Activated CD8-positive, alpha-beta memory T cell treated with anti-CD3 and anti-CD28 coated beads for 24 hours (primary cell): Measurements from ENCODE around the gene GSC2.

Source experiments
- DNase-seq: peaks from one replicate; pipeline ENCODE4 v3.0.0-alpha.2; 2020

GSC2 gene

DNA sequence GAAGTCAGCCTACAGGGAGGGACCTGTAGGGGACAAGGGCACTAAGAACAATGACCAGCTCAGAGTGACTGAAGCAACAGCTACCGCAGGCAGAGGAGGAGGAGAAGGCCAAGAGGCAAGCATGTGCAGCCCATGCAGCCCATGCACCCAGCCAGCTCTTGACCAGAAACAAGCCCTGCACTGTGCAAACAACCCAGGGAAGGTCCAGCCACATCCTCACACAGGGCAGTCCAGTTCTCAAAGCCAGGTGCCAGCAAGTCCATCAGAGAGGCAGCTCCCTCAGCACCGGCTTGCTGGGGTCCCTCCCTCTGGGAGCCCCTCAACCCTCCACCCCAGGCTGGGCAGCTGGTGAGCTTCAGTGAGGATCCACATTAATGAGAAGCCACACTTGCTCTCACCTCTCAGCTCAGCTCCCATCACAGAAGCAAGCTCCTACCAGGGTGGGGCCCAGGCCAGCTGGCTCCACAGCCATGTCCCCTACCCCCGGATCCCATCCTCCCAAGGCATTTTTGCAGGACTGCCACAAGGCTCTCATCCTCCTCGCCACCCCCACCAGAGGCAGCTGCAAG, 35.0 kb downstream of the GSC2 start:
- no peak for DNase-seq

DNA sequence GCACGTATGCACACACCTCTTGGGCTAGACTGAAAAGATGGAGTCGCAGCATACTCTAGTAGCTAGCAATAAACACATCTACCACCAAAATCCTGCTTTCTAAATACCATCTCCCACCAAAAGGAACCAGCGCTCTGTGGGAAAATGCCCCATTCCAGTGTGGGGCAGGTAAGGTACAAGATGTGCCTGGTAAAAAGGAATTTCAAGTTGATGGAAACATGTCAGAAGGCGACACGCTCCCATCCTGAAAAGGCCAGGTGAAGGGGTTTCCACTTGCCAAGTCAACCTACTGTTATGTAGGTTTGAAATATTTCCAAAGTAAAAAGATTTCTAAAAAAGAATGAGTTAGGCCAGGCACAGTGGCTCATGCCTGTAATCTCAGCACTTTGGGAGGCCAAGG, 36.7 kb downstream of the GSC2 start:
- no peak for DNase-seq

DNA sequence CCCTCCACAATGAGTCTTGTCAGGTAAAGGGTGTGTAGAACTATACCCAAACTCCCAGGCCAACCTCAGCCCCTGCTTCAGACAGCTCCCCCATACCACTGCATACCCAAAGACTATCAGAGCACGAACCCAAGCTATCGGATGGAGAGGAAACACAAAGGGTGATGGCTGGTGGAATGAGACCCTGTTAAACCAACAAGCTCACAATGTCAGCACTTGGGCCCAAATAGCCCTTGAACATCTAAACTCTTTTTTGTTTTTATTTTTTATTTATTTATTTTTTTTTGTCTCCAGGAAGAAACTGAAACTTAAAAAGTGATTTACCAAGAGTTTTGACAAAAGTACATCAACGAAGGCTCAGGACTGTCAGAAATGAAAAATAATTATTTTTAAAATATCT, 38.5 kb downstream of the GSC2 start:
- DNase-seq, result no peak

DNA sequence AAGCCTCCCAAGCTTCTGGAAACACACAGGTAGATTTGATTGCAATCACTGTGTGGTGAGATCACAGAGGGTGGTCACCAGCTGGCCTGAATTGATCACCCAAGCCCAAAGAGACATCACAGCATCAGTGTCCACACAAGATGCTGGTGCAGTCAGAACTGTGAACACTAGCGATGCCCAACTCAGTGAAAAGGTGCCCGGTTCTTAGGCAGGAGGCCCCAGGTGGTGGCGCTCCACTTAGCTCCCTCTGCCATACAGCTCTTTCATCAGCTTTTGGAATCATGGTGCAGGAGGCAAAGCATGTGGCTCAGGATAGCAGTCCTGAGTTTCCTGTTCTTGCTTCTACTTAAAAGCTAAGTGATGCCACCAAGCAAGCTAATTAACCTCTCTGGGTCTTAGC, 39.0 kb downstream of the GSC2 start:
- no peak for DNase-seq

DNA sequence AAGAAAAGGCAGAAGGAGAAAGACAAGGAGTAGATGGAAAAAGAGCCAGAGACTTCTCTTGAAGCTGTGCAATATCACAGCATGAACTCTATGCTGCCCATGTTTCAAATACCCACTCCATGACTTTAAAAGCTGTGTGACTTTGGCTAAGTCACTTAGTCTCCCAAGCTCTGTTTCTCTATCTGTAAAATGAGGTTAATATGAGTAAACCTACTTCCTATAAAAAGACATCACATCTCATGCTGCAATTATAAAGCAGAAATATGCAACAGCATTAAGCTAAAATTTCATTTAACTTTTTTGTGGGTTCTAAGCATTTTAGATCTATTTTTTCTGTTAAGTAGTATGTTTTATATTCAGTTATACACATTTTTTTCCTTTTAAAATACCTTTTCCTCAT, 39.4 kb downstream of the GSC2 start:
- DNase-seq, result no peak

DNA sequence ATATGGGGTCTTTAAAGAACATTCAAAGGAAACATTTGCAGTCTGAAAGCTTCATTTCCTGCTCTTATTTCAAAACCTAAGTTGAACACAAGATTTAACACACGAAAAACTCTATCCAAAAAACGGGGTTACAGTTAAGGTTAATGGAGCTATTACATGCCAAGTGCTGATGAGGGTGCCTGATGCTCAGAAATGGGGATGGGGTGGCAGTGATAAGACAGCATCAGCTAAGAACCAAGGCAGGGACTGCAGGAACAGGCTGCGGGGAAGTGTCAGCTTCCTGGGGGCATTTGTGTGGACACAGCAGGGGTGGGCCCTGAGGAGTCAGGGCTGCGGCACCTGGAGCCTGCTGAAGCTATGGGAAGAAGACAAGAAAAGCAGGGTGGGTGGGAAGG, 40.0 kb downstream of the GSC2 start:
- no peak for DNase-seq

DNA sequence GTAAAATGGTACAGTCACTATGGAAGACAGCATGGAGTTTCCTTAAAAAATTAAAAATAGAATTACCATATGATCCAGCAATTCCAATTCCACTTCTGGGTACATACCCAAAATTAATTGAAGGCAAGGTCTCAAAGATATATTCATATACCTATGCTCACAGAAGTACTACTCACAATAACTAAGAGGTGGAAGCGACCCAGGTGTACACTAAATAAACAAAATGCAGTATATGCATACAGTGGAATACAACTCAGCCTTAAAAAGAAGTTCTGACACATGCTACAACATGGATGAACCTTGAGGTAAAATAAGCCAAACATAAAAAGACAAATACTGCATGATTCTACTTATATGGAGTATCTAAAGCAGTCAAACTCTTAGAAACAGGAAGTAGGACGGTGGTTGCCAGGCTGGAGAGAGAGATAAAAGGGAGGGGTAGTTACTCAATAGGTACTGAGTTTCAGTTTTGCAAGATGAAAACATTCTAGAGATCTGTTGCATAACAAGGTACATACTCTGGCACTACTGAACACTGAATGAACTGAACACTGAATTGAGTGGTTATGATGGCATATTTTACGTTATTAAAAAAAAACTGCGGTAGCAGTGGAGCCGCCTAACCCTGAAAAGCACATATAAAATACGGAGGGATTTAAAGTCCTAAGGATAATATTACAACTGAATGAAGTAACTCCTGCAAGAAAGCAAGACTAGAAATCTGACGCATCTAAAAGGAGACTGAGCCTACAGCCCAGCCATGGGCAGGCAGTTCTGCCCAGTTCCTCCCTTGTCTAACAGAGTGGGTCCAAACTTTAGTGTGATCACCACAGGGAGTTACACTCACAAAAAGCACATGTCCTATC, 40.7 kb downstream of the GSC2 start:
- DNase-seq, result no peak

DNA sequence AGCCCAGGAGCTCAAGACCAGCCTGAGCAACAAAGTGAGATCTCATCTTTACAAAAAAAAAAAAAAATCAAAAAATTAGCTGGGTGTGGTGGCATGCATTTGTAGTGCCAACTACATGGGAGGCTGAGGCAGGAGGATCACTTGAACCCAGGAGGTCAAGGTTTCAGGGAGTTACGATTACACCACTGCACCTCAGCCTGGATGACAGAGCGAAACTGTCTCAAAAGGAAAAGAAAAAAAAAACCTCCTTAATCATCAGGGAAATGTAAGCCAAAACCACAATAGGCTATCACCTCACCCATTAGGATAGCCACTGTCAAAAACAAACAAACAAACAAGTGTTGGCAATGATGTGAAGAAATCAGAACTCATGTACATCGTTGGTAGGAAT, 41.3 kb downstream of the GSC2 start:
- no peak for DNase-seq

DNA sequence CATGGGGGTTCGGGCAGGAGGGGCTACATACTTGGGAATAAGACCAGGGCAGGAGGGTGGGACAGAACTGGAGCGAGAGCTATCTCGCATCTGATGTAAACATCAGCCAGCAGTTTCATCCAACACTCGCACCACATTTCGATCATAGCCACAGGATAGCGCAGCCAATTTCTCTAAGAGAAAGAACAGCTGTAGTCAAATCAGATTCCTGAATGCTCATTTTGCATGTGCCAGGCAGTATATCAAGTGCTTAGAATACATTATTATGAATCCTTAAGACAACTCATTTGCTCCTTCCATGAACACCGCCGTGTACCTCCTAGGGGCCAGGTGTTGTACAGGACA, 42.4 kb downstream of the GSC2 start:
- no peak for DNase-seq

DNA sequence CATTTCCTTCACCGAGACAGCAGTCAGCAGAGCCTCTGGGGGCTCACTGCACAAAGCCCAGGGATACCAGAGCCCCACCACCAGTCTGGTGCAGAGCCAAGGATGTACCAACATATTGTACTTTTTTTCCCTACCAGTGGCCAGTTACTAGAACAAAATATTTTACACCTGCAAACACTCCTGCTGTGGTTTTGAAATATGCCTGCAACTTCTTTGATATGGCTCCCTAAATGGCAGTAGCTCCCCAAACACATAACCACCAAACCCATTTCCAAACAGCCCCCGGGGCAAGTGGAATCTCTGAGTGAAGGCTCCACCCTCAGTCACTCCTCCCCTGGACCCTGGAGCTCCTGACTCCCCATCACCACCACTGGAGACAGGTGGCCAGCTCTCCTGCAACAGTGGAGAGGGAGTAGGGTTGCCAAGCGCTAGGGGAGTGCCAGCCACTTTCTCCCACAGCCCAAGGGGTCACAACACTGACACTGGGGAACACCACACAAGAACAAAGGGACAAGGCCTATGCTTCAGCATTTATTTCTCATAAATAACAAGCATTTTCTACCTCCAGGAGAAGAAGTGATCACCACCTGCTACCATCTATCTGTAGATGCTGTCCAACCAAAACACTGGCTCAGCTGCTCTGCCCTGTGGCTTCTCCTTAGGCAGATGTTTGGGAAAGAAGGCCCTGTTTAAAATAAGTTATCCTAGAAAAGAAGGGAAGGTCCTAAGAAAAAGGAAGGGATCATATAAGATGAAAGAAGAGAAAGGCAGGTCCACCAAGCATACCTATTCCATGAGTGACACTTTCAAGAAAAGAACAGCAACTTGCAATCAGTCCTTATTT, 43.0 kb downstream of the GSC2 start:
- no peak for DNase-seq

DNA sequence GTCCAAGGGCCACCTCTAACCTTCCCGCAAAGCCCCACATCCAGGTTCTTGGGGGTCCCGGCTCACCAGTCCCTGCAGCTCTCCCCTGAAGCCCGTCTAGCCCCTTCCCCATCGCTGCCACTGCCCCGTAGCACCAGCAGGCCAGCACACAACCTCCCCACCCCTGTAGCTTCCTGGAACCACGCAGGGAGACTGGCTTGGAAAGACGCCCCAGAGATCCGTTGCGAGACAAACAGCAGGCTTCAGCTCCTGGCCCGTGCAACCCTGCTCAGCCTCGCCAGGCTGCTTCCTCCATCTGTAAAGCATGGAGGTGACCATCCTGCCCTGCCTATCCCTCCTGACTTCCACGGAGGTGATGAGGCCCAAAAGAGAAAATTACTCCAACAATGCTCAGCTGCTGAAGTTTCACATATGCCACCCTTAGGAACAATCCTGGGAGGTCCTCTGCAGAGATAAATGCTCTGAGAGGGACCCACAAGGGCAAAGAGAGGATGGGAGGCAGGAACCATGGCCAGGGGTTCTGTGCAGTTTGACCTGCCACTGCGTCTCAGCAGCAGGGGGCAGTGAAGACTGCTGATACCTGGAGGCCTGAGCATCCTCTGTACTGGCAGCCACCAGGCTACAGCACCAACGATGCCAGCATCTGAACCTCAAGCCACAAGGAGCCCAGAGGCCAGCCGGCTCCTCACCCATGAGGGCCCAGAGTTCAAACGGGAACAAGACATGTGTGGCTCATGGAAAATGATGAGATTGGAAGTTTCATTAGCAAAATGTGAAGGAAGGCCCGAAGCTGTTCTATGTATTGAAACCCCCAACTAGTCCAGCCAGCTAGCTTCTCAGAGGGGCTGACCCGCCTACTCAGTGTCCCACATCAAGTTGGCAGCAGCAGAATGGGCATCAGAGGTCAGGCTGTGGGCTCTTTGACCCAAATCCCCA, 44.0 kb downstream of the GSC2 start:
- peak; percentile 65 for DNase-seq

DNA sequence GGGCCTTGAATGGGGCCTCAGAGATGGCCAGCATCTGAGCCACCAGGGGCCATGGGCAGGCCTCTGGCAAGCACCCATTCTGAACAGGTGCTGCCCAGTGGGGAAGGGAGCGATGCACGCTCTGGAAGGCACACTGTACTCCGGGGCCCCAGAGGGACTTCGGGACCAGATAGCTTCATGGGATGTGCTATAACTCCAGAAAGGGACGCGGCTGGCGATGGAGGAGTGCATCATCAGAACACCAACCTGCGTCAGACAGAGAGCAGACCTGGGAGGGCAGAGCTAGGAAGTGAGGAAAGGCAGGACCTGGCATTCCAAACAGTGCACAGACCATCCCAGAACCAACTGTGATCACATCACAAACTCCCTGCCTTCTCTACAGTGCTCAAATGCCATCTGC, 44.6 kb downstream of the GSC2 start:
- no peak for DNase-seq

DNA sequence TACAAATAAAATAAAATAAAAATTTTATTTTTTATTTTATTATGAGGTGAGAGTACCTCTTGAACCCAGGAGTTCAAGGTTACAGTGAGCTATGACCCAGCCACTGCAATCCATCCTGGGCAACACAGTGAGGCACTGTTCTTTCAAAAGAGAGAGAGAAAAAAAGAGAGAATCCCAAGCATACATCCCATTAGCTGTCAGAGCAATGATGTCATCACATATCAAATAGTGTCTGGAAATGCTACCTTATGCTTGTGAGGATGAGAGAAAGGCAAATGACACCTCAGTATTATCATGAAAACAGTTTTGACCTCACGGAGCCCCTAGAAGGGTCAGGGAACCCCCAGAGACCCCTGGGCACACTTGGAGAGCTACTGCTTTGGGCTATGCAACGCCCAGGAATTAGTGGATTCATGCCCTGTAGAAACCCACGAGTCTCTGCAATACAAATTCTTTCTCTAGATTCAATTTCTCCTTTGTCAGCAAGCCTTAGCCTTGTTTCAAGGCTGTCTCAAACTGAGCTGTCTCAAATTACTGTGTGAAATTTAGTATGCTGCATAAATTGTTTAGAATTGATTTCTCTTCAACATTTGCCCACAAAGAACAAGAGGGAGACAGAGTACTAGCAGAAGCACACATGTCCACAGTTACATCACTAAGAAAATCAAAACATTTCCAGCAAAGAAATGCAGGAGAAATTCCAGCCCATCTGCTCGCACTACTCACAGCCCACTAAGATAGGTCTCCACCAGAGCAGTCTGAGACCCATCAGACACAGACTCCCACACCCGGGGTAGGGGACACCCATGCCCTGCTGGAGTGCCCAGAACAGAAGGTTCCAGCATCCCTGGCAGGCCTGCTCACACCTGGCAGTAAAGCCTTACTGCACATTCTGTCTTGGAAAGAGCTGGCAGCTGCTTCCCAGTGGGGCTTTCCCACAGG, 45.9 kb downstream of the GSC2 start:
- DNase-seq, result no peak

DNA sequence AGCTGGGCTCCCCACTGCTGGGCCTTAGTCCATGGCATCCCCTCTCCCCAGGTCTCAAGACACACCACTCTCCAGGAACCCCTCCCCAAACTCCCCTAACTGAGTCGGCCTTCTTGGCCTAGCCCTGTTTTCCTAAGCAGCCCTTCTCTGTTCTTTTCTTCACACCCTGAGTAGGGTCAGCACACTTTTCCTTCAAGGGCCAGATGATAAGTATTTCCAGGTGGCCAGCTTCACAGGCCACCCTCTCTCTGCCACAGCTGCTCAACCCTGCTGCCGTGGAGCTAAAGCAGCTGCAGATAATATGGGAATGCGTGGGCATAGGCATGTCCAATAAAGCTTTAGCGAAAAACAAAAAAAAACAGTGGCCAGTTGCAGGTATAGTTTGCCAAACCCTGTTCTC, 51.9 kb downstream of the GSC2 start:
- peak; percentile 32 for DNase-seq

DNA sequence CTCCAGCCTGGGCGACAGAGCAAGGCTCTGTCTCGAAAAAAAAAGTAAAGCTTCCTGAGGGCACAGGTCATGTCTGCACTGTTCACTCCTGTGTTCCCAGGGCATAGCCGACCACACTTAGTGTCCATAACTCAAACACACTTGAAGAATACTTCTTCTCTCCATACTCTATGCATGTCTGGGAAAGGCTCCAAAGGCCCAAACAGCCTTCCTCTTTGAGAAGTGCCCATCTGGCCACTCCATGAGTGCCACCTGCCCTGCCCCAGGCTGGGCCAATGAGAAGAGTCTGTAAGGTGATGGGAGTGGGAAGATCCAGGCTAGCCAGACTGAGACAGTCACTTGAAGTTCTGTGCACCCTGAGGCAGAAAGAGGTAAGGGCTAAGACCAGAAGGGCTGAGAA, 52.6 kb downstream of the GSC2 start:
- no peak for DNase-seq
